ENCODE measurements around the gene NUP214.

GRCh38 chr9:131227112-131227958 lies 101.9 kb downstream of the NUP214 start:
- TF ChIP-seq, protein P1, sequence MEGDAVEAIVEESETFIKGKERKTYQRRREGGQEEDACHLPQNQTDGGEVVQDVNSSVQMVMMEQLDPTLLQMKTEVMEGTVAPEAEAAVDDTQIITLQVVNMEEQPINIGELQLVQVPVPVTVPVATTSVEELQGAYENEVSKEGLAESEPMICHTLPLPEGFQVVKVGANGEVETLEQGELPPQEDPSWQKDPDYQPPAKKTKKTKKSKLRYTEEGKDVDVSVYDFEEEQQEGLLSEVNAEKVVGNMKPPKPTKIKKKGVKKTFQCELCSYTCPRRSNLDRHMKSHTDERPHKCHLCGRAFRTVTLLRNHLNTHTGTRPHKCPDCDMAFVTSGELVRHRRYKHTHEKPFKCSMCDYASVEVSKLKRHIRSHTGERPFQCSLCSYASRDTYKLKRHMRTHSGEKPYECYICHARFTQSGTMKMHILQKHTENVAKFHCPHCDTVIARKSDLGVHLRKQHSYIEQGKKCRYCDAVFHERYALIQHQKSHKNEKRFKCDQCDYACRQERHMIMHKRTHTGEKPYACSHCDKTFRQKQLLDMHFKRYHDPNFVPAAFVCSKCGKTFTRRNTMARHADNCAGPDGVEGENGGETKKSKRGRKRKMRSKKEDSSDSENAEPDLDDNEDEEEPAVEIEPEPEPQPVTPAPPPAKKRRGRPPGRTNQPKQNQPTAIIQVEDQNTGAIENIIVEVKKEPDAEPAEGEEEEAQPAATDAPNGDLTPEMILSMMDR (conservative IDR thresholded peaks at IDR 0.05; ENCODE audit: low read depth, low read length) = no peak
- no peak for TF ChIP-seq EZH2 (IDR thresholded peaks at IDR 0.05; ENCODE audit: low read length, unreplicated experiment)
